Gastroesophageal sphincter (tissue), 4 donors: Measurements from ENCODE around the gene NCSTN. TPM values are rescaled to one million over a fixed set of nuclear protein-coding genes. Genes with fewer than 3 reads are reported as not detected.

Experiments used
- ATAC-seq: fragments of 150-250 bp; one replicate; pipeline ENCODE4 v1.9.1; 2016; ENCODE audit warnings: mild to moderate bottlenecking, moderate library complexity
- H3K27ac ChIP-seq, 4 donors: fragments of 200-600 bp; sonication (generic) in 3 of 4; 1 replicate in 3 of 4; 2 replicates in 1 of 4; pipeline ENCODE4 v1.5.1; 2016 to 2019
- H3K27me3 ChIP-seq: fragments of 200-600 bp; sonication (generic); one replicate; pipeline ENCODE4 v1.5.1; 2019
- H3K36me3 ChIP-seq, 2 donors: fragments of 200-600 bp; sonication (generic); one replicate each; pipeline ENCODE4 v1.5.1; 2019; ENCODE audit warnings: control low read depth in 1 of 2
- H3K4me1 ChIP-seq, 3 donors: fragments of 200-600 bp; sonication (generic); 1 replicate in 2 of 3; 2 replicates in 1 of 3; pipeline ENCODE4 v1.5.1; 2016 to 2019; ENCODE audit warnings: control low read depth in 2 of 3
- H3K4me3 ChIP-seq, 2 donors: fragments of 200-600 bp; sonication (generic); one replicate each; pipeline ENCODE4 v1.5.1; 2019; ENCODE audit warnings: mild to moderate bottlenecking in 1 of 2, moderate library complexity in 1 of 2
- H3K9me3 ChIP-seq, 3 donors: fragments of 200-600 bp; sonication (generic); one replicate each; pipeline ENCODE4 v1.5.1; 2017 to 2019; ENCODE audit warnings: control low read depth in 2 of 3
- EP300 ChIP-seq: sonication (generic); formaldehyde crosslinking; IDR thresholded peaks from one replicate; pipeline ENCODE4 v1.6.1; 2017; ENCODE audit warnings: antibody characterized with exemption, mild to moderate bottlenecking
- POLR2A ChIP-seq, 2 donors: fragments of 450-650 bp; IDR thresholded peaks; one replicate each; pipeline ENCODE4 v1.6.1; 2017; ENCODE audit warnings: antibody characterized with exemption in 2 of 2, mild to moderate bottlenecking in 2 of 2, moderate library complexity in 1 of 2
- POLR2AphosphoS5 ChIP-seq: sonication (generic); formaldehyde crosslinking; IDR thresholded peaks from one replicate; pipeline ENCODE4 v1.6.1; 2017; ENCODE audit warnings: antibody characterized with exemption
- WGBS, 2 donors: methylation state at CpG; one replicate each; pipeline ENCODE4 v1.1.5; 2018; ENCODE audit warnings: low coverage in 1 of 2; 5-methylcytosine and 5-hydroxymethylcytosine counted together
- small RNA-seq, 4 donors: library from RNA; depleted of rRNA; stranded (forward); fragments of <200 nt; gene quantifications; one replicate each; pipeline ENCODE3, GENCODE V24; 2016
- total RNA-seq, 4 donors: library from RNA; depleted of rRNA; stranded (reverse); fragments of >200 nt; gene quantifications; one replicate each; pipeline ENCODE4 v1.1.0, GENCODE V29; 2016
- TF ChIP-seq, protein P1 (sequence below), 4 experiments: fragments of 200-600 bp in 2 of 4; fragments of 450-650 bp in 2 of 4; sonication (generic) in 1 of 4; IDR thresholded peaks; one replicate each; pipeline ENCODE4 v1.5.1; 2017 to 2019; ENCODE audit warnings: antibody characterized with exemption in 4 of 4, mild to moderate bottlenecking in 2 of 4, moderate library complexity in 2 of 4

NCSTN gene
- total RNA-seq, 4 donors from 2014 or later: 41.5 to 49.2 (median 47.5) TPM

- no peak for ATAC-seq
- H3K4me1 ChIP-seq: peaks cover 0 to 45% (median under 1%) of the 10 kb centered on the region in 3 donors
- H3K36me3 ChIP-seq: no peaks in the 10 kb centered on the region
- peaks cover 1% of the 10 kb centered on the region for H3K27me3 ChIP-seq
- H3K27ac ChIP-seq: no peak overlapping the region
- no peak for TF ChIP-seq POLR2A (IDR thresholded peaks at IDR 0.05)
- no peak for TF ChIP-seq POLR2AphosphoS5
- TF ChIP-seq EP300: no peak
- TF ChIP-seq, protein P1, sequence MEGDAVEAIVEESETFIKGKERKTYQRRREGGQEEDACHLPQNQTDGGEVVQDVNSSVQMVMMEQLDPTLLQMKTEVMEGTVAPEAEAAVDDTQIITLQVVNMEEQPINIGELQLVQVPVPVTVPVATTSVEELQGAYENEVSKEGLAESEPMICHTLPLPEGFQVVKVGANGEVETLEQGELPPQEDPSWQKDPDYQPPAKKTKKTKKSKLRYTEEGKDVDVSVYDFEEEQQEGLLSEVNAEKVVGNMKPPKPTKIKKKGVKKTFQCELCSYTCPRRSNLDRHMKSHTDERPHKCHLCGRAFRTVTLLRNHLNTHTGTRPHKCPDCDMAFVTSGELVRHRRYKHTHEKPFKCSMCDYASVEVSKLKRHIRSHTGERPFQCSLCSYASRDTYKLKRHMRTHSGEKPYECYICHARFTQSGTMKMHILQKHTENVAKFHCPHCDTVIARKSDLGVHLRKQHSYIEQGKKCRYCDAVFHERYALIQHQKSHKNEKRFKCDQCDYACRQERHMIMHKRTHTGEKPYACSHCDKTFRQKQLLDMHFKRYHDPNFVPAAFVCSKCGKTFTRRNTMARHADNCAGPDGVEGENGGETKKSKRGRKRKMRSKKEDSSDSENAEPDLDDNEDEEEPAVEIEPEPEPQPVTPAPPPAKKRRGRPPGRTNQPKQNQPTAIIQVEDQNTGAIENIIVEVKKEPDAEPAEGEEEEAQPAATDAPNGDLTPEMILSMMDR (IDR thresholded peaks at IDR 0.05): no peak
- H3K9me3 ChIP-seq: no peaks in the 10 kb centered on the region
- H3K4me3 ChIP-seq: no peak overlapping the region
- 86% methylated on average over 11 of the region's 15 CpGs; no CpG with 5 or more reads in 1 of the 2 donors for WGBS, 2 donors
Measured at GRCh38 chr1:160406131-160406968, 63.2 kb downstream of the NCSTN start.

DNA sequence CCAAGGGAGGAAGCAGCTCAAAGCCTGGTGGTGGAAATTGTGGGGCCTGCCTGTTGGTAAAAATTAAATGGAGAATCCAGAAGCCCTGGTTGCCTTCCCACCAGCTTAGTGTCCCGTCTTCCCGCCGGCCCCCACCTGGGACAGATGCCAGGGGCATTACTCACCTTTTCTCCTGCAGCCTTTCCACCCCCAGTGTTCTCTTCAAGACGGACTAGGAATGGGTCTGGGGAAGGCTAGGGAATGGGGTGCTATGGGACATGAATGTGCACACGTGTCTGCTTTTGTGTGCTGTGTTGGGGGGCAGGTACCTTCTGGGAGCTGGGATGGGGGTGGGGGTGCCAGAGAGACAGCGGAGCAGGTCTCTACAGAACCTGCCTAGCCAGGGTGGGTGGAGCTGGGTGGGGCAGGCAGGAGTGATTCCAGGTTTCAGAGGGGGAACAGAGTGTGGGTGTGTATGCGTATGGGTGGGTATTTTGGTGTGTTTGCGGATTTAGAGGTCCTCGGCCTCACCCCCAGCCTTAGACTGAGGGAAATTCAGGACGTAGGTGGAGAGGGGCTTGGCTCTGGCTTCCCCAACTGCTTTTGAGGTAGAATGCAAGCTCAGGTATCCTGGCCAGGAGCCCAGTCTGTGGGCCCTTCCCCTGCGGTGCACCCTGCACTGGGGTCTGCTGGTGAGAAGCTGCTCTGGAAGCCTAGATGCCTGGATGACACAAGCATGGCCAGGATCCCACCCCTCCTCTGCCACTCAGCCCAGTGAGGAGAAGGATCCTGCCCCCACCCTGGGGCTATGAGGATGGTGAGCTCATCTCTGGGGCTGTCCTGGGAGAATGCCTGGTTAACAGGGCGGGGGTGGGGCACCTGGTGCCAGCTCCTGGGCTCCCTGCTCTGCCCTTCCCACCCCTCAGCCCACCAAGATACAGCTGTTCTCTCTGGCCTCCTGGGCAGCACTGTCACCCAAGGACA is 64.9 kb downstream of the NCSTN start:
- 77% methylated on average over 4 of the region's 12 CpGs; no CpG with 5 or more reads in 1 of the 2 donors for WGBS, 2 donors
- no peak overlapping the region for H3K27ac ChIP-seq
- H3K9me3 ChIP-seq: no peaks in the 10 kb centered on the region
- peaks cover 0 to 32% (median 0%) of the 10 kb centered on the region in 3 donors for H3K4me1 ChIP-seq
- no peaks in the 10 kb centered on the region for H3K27me3 ChIP-seq
- ATAC-seq: no peak
- no peak for TF ChIP-seq POLR2AphosphoS5
- TF ChIP-seq, protein P1 (IDR thresholded peaks at IDR 0.05): no peak
- no peak for TF ChIP-seq POLR2A (IDR thresholded peaks at IDR 0.05)
- TF ChIP-seq EP300: no peak
- no peak overlapping the region for H3K4me3 ChIP-seq
- H3K36me3 ChIP-seq: no peaks in the 10 kb centered on the region

Small RNA genes within 50 kb of the gene (small RNA-seq; reads per million reads assigned to genes)
- gene RF00019 (0 reads per million in 4 donors), gene RNU4-42P (0 reads per million in 4 donors)

Other genes with a start within 250 kb of the NCSTN start
- gene IGSF8, start 244.8 kb upstream of the NCSTN start, total RNA-seq: 10 to 100 TPM; 17.1 to 23.0 (median 19.4) TPM
- gene ATP1A2, start 227.6 kb upstream of the NCSTN start, total RNA-seq: 100 to 1,000 TPM; 100 to 348 (median 142) TPM
- under 1 TPM in 1 of 4 donors, not detected in 3; 0.47 TPM for gene ATP1A4, start 191.8 kb upstream of the NCSTN start, total RNA-seq
- gene CASQ1, start 152.8 kb upstream of the NCSTN start, total RNA-seq: 1 to 10 TPM; 1.3 to 8.8 (median 2.2) TPM
- 100 to 1,000 TPM in 3 of 4 donors, 10 to 100 TPM in 1; 94.6 to 325 (median 164) TPM for gene PEA15, start 138.0 kb upstream of the NCSTN start, total RNA-seq
- gene DCAF8, start 80.8 kb upstream of the NCSTN start, total RNA-seq: 100 to 1,000 TPM; 154 to 211 (median 159) TPM
- 10 to 100 TPM; 50.0 to 96.8 (median 61.1) TPM for gene PEX19, start 58.2 kb upstream of the NCSTN start, total RNA-seq
- gene COPA, start 133 bp upstream of the NCSTN start, total RNA-seq: 100 to 1,000 TPM in 2 of 4 donors, 10 to 100 TPM in 2; 92.3 to 127 (median 111) TPM
- gene NHLH1, start 23.7 kb downstream of the NCSTN start, total RNA-seq: not detected
- 1 to 10 TPM in 3 of 4 donors, under 1 TPM in 1; 0.62 to 8.5 (median 4.3) TPM for gene VANGL2, start 57.2 kb downstream of the NCSTN start, total RNA-seq
- 1 to 10 TPM in 1 of 4 donors, under 1 TPM in 2, not detected in 1; 0.49 to 1.2 (median 0.62) TPM for gene SLAMF6, start 179.9 kb downstream of the NCSTN start, total RNA-seq
- gene CD84, start 236.1 kb downstream of the NCSTN start, total RNA-seq: 1 to 10 TPM; 3.0 to 6.7 (median 4.3) TPM